Neural cell (in vitro differentiated cells): Measurements from ENCODE around the gene ZNF304. TPM values are rescaled to one million over a fixed set of nuclear protein-coding genes. Genes with fewer than 3 reads are reported as not detected.

Source experiments
- H2AFZ ChIP-seq: fragments of 200-600, 300-800 bp; sonication (generic), shearing (Covaris generic); 2 replicates; pipeline ENCODE4 v1.6.0; 2014; ENCODE audit warnings: low read depth, mild to moderate bottlenecking, antibody characterized with exemption, low read length, moderate library complexity
- H3F3A ChIP-seq: fragments of 200-600 bp; shearing (Covaris generic); 2 replicates; pipeline ENCODE4 v1.6.1; 2016; ENCODE audit warnings: mild to moderate bottlenecking, moderate library complexity, mixed read lengths, antibody characterized with exemption, low read length; ENCODE audit not compliant: insufficient read depth, poor library complexity, severe bottlenecking
- H3K27ac ChIP-seq: fragments of 200-600, 300-800 bp; sonication (generic), shearing (Covaris generic); 2 replicates; pipeline ENCODE4 v1.5.1; 2014; ENCODE audit warnings: mild to moderate bottlenecking, low read length, moderate library complexity
- H3K27me3 ChIP-seq: fragments of 300-800, 200-600 bp; sonication (generic), shearing (Covaris generic); 2 replicates; pipeline ENCODE4 v1.6.0; 2014; ENCODE audit warnings: mild to moderate bottlenecking, low read depth, low read length, moderate library complexity; ENCODE audit not compliant: insufficient read depth
- H3K36me3 ChIP-seq: fragments of 300-800, 200-600 bp; sonication (generic), shearing (Covaris generic); 2 replicates; pipeline ENCODE4 v1.5.1; 2014; ENCODE audit warnings: mild to moderate bottlenecking, antibody characterized with exemption, low read length, moderate library complexity; ENCODE audit not compliant: insufficient read depth
- H3K4me2 ChIP-seq: fragments of 300-800, 200-600 bp; sonication (generic), shearing (Covaris generic); 2 replicates; pipeline ENCODE4 v1.6.0; 2014; ENCODE audit warnings: mild to moderate bottlenecking, low read length
- H3K4me3 ChIP-seq: fragments of 300-800, 200-600 bp; sonication (generic), shearing (Covaris generic); 2 replicates; pipeline ENCODE4 v1.5.1; 2014; ENCODE audit warnings: mild to moderate bottlenecking, low read length, moderate library complexity
- H3K79me2 ChIP-seq: fragments of 200-600 bp; shearing (Covaris generic); replicated peaks from 2 replicates; pipeline ENCODE4 v1.6.0; 2014; ENCODE audit warnings: mild to moderate bottlenecking, low read length, moderate library complexity; ENCODE audit not compliant: insufficient read depth
- H3K9ac ChIP-seq: fragments of 300-800, 200-600 bp; sonication (generic), shearing (Covaris generic); 2 replicates; pipeline ENCODE4 v1.6.1; 2016; ENCODE audit warnings: mild to moderate bottlenecking, low read length, mixed read lengths
- H3K9me2 ChIP-seq: fragments of 200-600 bp; shearing (Covaris generic); 2 replicates; pipeline ENCODE4 v1.6.1; 2016; ENCODE audit warnings: mild to moderate bottlenecking, low read length, mixed read lengths; ENCODE audit not compliant: insufficient read depth
- H3K9me3 ChIP-seq: fragments of 200-600, 300-800 bp; sonication (generic), shearing (Covaris generic); 2 replicates; pipeline ENCODE4 v1.6.1; 2016; ENCODE audit warnings: mild to moderate bottlenecking, mixed run types, low read length, moderate library complexity, mixed read lengths
- H4K20me1 ChIP-seq: fragments of 200-600 bp; shearing (Covaris generic); 2 replicates; pipeline ENCODE4 v1.6.1; 2016; ENCODE audit warnings: mild to moderate bottlenecking, mixed run types; ENCODE audit not compliant: insufficient read depth
- CTCF ChIP-seq: fragments of 450-650 bp; IDR thresholded peaks from 2 replicates; pipeline ENCODE4 v1.5.1; 2014; ENCODE audit warnings: antibody characterized with exemption, mild to moderate bottlenecking, moderate library complexity; ENCODE audit not compliant: poor library complexity, severe bottlenecking
- EP300 ChIP-seq: fragments of 450-650 bp; conservative IDR thresholded peaks from 2 replicates; pipeline ENCODE4 v1.6.1; 2014; ENCODE audit warnings: antibody characterized with exemption, mild to moderate bottlenecking, moderate library complexity; ENCODE audit not compliant: poor library complexity, severe bottlenecking
- EZH2 ChIP-seq: fragments of 200-600, 300-800 bp; shearing (Covaris generic), sonication (generic); IDR thresholded peaks from 2 replicates; pipeline ENCODE4 v1.6.1; 2014; ENCODE audit warnings: antibody characterized with exemption, low read length, borderline replicate concordance, mild to moderate bottlenecking; ENCODE audit not compliant: insufficient read depth, poor library complexity, severe bottlenecking
- MXI1 ChIP-seq: fragments of 450-650 bp; conservative IDR thresholded peaks from 2 replicates; pipeline ENCODE4 v1.6.1; 2014; ENCODE audit warnings: antibody characterized with exemption, mild to moderate bottlenecking; ENCODE audit not compliant: poor library complexity, severe bottlenecking
- POLR2AphosphoS5 ChIP-seq: IDR thresholded peaks from 2 replicates; pipeline ENCODE4 v1.6.1; 2012
- RAD21 ChIP-seq: fragments of 450-650 bp; conservative IDR thresholded peaks from 2 replicates; pipeline ENCODE4 v1.6.1; 2014; ENCODE audit warnings: antibody characterized with exemption, mild to moderate bottlenecking, moderate library complexity
- REST ChIP-seq: IDR thresholded peaks from 2 replicates; pipeline ENCODE4 v1.6.1; 2012; ENCODE audit warnings: borderline replicate concordance
- SMC3 ChIP-seq: fragments of 450-650 bp; conservative IDR thresholded peaks from 2 replicates; pipeline ENCODE4 v1.6.1; 2014; ENCODE audit warnings: antibody characterized with exemption, mild to moderate bottlenecking, moderate library complexity; ENCODE audit not compliant: poor library complexity
- TAF1 ChIP-seq: IDR thresholded peaks from 2 replicates; pipeline ENCODE4 v1.6.1; 2012; ENCODE audit warnings: low read depth
- polyA plus RNA-seq: library from polyadenylated mRNA; depleted of rRNA; stranded (reverse); fragments of >200 nt; gene quantifications from 2 replicates; pipeline ENCODE4 v1.2.3, GENCODE V29; 2014

The ZNF304 gene
- polyA plus RNA-seq, 1 donor from 2014 or later = 20.6 TPM

- Histone ChIP-seq H3F3A (peaks cover 5% of the 10 kb centered on the region), H3K27me3 (no peaks in the 10 kb centered on the region), H4K20me1 (no peaks in the 10 kb centered on the region), H3K36me3 (no peaks in the 10 kb centered on the region), H3K9ac (peak within 1 kb of the TSS; percentile 100), H2AFZ (peak within 1 kb of the TSS; percentile 87), H3K9me3 (no peaks in the 10 kb centered on the region), H3K4me2 (peak within 1 kb of the TSS; percentile 100), H3K4me3 (peak within 1 kb of the TSS; percentile 97), H3K27ac (peak within 1 kb of the TSS; percentile 100), H3K9me2 (no peaks in the 10 kb centered on the region), H3K79me2 (peaks cover 44% of the 10 kb centered on the region)
- TF ChIP-seq EP300 = peak; percentile 78
- TF ChIP-seq EZH2 = no peak
- TF ChIP-seq MXI1 = peak; percentile 71
- peak; percentile 99 for TF ChIP-seq POLR2AphosphoS5
- TF ChIP-seq TAF1 = peak; percentile 87
- TF ChIP-seq RAD21 = peak; percentile 44
- peak; percentile 64 for TF ChIP-seq CTCF
- TF ChIP-seq SMC3 = peak; percentile 58
- TF ChIP-seq REST = peak; percentile 95
These were observed 38.9 kb downstream of the ZNF304 start, which contains the start of gene ZNF548 for GRCh38 chr19:57389730-57390598. ZNF548 (plus strand) TSS chr19:57389854; CDS start chr19:57390100, 246 bp downstream.

- peaks cover 18% of the 10 kb centered on the region for H3K36me3 ChIP-seq
- H3K9ac ChIP-seq = no peak overlapping the region
- H3K79me2 ChIP-seq = peaks cover 43% of the 10 kb centered on the region
- H3K4me2 ChIP-seq = no peak overlapping the region
- no peaks in the 10 kb centered on the region for H4K20me1 ChIP-seq
- H3K4me3 ChIP-seq = no peak overlapping the region
- no peak overlapping the region for H2AFZ ChIP-seq
- H3K9me3 ChIP-seq = no peaks in the 10 kb centered on the region
- TF ChIP-seq CTCF (no peak), TAF1 (no peak), RAD21 (no peak), EZH2 (no peak), REST (no peak), EP300 (no peak), MXI1 (no peak), SMC3 (no peak), POLR2AphosphoS5 (no peak)
- no peaks in the 10 kb centered on the region for H3K27me3 ChIP-seq
- no peaks in the 10 kb centered on the region for H3F3A ChIP-seq
- H3K9me2 ChIP-seq = no peaks in the 10 kb centered on the region
- no peak overlapping the region for H3K27ac ChIP-seq
These were observed 44.6 kb downstream of the ZNF304 start for GRCh38 chr19:57395710-57396109.
